RWPE1 (cell line): ENCODE data around the gene RAG2.

Experiments used
- CTCF ChIA-PET: fragments of 350-600 bp; sonication (Branson Sonifier 250); formaldehyde crosslinking; extraction: SDS; loops from one replicate; lab custom pipeline; 2021; lab: Yijun Ruan, JAX
- POLR2A ChIA-PET: fragments of 400-600 bp; formaldehyde crosslinking; extraction: SDS; loops from one replicate; lab custom pipeline; 2020; ENCODE audit warnings: antibody characterized with exemption; ENCODE audit not compliant: low non-redundant PET; lab: Yijun Ruan, JAX
- DNase-seq: peaks from one replicate; pipeline ENCODE4 v3.0.0; 2012; ENCODE audit warnings: low spot score
- H3K27ac ChIP-seq: fragments of 450-650 bp; 2 replicates; pipeline ENCODE4 v1.5.1; 2017
- CTCF ChIP-seq: fragments of 450-650 bp; conservative IDR thresholded peaks from 2 replicates; pipeline ENCODE4 v1.5.1; 2017; ENCODE audit warnings: low read depth, mild to moderate bottlenecking

RAG2 gene

GRCh38 chr11:36578458-36578857 lies 19.6 kb downstream of the RAG2 start:
- POLR2A ChIA-PET: no interaction called here
- H3K27ac ChIP-seq: no peak overlapping the region
- CTCF ChIA-PET: no interaction called here
- no peak for DNase-seq
- TF ChIP-seq CTCF: no peak

DNA sequence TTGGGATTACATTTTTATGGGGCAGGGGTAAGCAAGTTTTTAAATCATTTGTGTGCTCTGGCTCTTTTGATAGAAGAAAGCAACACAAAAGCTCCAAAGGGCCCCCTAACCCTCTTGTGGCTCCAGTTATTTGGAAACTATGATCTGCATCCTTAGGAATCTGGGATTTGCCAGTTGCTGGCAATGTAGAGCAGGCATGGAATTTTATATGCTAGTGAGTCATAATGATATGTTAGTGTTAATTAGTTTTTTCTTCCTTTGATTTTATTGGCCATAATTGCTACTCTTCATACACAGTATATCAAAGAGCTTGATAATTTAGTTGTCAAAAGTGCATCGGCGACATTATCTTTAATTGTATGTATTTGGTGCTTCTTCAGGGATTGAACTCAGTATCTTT lies 20.2 kb downstream of the RAG2 start:
- ChIA-PET CTCF (no interaction called here), POLR2A (no interaction called here)
- no peak for TF ChIP-seq CTCF
- H3K27ac ChIP-seq: no peak overlapping the region
- DNase-seq: peak; percentile 10

DNA sequence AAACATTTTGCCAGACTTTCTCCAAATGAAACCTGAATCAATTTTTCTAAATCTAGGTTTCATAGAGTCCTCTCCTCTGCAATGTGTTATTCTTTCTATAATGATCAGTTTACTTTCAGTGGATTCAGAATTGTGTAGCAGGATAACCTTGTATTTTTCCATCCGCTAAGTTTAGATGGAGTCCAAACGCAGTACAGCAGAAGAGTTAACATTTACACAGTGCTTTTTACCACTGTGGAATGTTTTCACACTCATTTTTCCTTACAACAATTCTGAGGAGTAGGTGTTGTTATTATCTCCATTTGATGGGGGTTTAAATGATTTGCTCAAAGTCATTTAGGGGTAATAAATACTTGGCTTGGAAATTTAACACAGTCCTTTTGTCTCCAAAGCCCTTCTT lies 20.7 kb downstream of the RAG2 start:
- TF ChIP-seq CTCF: no peak
- POLR2A ChIA-PET: no interaction called here
- no peak overlapping the region for H3K27ac ChIP-seq
- DNase-seq: no peak
- CTCF ChIA-PET: no interaction called here

DNA sequence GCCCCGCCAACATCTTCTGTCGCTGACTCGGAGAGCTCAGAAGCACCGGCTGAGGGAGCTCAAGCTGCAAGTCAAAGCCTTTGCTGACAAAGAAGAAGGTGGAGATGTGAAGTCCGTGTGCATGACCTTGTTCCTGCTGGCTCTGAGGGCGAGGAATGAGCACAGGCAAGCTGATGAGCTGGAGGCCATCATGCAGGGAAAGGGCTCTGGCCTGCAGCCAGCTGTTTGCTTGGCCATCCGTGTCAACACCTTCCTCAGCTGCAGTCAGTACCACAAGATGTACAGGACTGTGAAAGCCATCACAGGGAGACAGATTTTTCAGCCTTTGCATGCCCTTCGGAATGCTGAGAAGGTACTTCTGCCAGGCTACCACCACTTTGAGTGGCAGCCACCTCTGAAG lies 23.6 kb downstream of the RAG2 start:
- no peak for TF ChIP-seq CTCF
- ChIA-PET CTCF (no interaction called here), POLR2A (no interaction called here)
- no peak overlapping the region for H3K27ac ChIP-seq
- no peak for DNase-seq

DNA sequence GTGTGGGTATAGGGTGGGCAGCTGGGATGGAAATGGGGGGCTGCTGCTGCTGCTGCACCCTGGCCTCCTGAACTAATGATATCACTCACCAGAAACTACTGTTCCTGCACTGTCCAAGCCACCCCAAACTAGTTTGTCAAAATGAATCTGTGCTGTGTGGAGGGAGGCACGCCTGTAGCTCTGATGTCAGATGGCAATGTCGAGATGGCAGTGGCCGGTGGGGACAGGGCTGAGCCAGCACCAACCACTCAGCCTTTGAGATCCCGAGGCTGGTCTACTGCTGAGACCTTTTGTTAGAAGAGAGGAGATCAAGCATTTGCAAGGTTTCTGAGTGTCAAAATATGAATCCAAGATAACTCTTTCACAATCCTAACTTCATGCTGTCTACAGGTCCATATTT lies 28.9 kb downstream of the RAG2 start:
- no peak for DNase-seq
- TF ChIP-seq CTCF: no peak
- ChIA-PET POLR2A (no interaction called here), CTCF (no interaction called here)
- H3K27ac ChIP-seq: no peak overlapping the region

GRCh38 chr11:36567694-36568093 lies 30.3 kb downstream of the RAG2 start, which contains the start of gene RAG1:
TSS of gene RAG1 (plus strand) at chr11:36568007. CDS start at chr11:36573305, 5,298 bp downstream.
- CTCF ChIA-PET: no interaction called here
- H3K27ac ChIP-seq: no peak within 1 kb of the TSS
- no peak for TF ChIP-seq CTCF
- no peak for DNase-seq
- POLR2A ChIA-PET: no interaction called here
